Right lobe of liver (tissue), 4 donors: Measurements from ENCODE around the gene GNPTG.

Experiments
- POLR2A ChIP-seq: fragments of 450-650 bp; IDR thresholded peaks from one replicate; pipeline ENCODE4 v1.6.1; 2017; ENCODE audit warnings: antibody characterized with exemption, mild to moderate bottlenecking
- TF ChIP-seq, protein P1 (sequence below), 4 donors: fragments of 200-600 bp in 3 of 4; fragments of 450-650 bp in 1 of 4; IDR thresholded peaks; one replicate each; pipeline versions ENCODE4 v1.5.1 to v1.8.0; 2016 to 2022; ENCODE audit warnings: antibody characterized with exemption in 4 of 4, mild to moderate bottlenecking in 2 of 4
- donor health status: DM: no; HTN: no; CAD: no.
- donor health status: DM: no; HTN: no; CAD: no.
- donor health status: DM: no; HTN: yes; CAD: no.

DNA sequence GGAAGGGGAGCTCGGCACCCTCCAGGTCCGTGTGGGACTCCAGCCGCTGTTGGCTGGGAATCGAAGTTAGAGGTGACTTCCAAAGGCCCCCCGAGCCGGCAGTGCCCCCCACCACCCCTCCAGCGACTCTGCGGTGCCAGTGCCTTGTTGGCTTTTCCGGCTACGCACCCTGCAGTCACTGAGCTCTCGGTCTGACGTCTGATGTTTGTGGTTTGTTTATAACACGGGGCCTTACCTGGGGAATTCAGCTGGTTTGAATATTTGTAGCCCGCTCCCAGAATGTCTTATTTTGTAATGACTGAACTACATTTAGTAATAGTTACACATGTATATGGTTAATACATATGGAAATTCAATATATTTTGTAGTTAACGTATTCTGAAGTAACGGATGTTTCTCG, 25.3 kb upstream of the GNPTG start:
- TF ChIP-seq, protein P1, sequence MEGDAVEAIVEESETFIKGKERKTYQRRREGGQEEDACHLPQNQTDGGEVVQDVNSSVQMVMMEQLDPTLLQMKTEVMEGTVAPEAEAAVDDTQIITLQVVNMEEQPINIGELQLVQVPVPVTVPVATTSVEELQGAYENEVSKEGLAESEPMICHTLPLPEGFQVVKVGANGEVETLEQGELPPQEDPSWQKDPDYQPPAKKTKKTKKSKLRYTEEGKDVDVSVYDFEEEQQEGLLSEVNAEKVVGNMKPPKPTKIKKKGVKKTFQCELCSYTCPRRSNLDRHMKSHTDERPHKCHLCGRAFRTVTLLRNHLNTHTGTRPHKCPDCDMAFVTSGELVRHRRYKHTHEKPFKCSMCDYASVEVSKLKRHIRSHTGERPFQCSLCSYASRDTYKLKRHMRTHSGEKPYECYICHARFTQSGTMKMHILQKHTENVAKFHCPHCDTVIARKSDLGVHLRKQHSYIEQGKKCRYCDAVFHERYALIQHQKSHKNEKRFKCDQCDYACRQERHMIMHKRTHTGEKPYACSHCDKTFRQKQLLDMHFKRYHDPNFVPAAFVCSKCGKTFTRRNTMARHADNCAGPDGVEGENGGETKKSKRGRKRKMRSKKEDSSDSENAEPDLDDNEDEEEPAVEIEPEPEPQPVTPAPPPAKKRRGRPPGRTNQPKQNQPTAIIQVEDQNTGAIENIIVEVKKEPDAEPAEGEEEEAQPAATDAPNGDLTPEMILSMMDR (IDR thresholded peaks at IDR 0.05) = no peak
- no peak for TF ChIP-seq POLR2A
